ENCODE data around the gene CRYBG1. TPM values are rescaled to one million over a fixed set of nuclear protein-coding genes. Genes with fewer than 3 reads are reported as not detected.

The CRYBG1 gene
- total and polyA plus RNA-seq, 2 of the 13 experiments (the other 11 are each of a cell fraction or from before 2014, with no cell fraction given) = 10.1 to 21.9 TPM

GRCh38 chr6:106539936-106540335 lies 179.4 kb downstream of the CRYBG1 start:
- Histone ChIP-seq H2AFZ (ENCODE audit: low read length) (no peak overlapping the region), H3K36me3 (replicated peaks in 1 of 2; ENCODE audit: control insufficient read depth in 1 of 2, insufficient read depth in 2 of 2, low read length in 2 of 2) (peaks cover 5 to 15% of the 10 kb centered on the region in 2 experiments; a peak in 3 of 5 replicates)
- ATAC-seq = peak; percentile 67

More at GRCh38 chr6:106539936-106540335, 179.4 kb downstream of the CRYBG1 start:
- no peak for FAIRE-seq
- WGBS (ENCODE audit: low lambda C conversion rate) = 91% methylated on average over 9 of the region's 9 CpGs
- intact Hi-C loops (cut with micrococcal nuclease; ENCODE audit: unreplicated experiment) (no loop called here), in situ Hi-C loops (cut with HindIII; ENCODE audit: extremely low pct_ligation_motif_present, low pct_unique_long_range_greater_than_20kb) (no loop called here)
- H3K9me3 ChIP-seq (ENCODE audit: low read length) = no peaks in the 10 kb centered on the region
- TF ChIP-seq ZBTB38 (CRISPR knock-in tag; IDR thresholded peaks at IDR 0.05) (peak; percentile 67; the same call in 1 of the 2 replicates), ZSCAN25 (CRISPR knock-in tag; IDR thresholded peaks at IDR 0.05) (no peak), ZNF124 (CRISPR knock-in tag; IDR thresholded peaks at IDR 0.05) (no peak), ZNF280D (CRISPR knock-in tag; IDR thresholded peaks at IDR 0.05) (no peak), ZSCAN20 (CRISPR knock-in tag; IDR thresholded peaks at IDR 0.05; ENCODE audit: borderline replicate concordance) (no peak), RAD51 (IDR thresholded peaks at IDR 0.05; ENCODE audit: borderline replicate concordance) (no peak), ZBTB4 (CRISPR knock-in tag; IDR thresholded peaks at IDR 0.05; ENCODE audit: borderline replicate concordance) (peak; percentile 84; the same call in 1 of the 2 replicates), RFX3 (CRISPR knock-in tag; IDR thresholded peaks at IDR 0.05) (no peak), JUNB (CRISPR knock-in tag; IDR thresholded peaks at IDR 0.05; ENCODE audit: borderline replicate concordance) (no peak), BHLHE40 (IDR thresholded peaks at IDR 0.05; ENCODE audit: low read length) (no peak), ZNF709 (CRISPR knock-in tag; IDR thresholded peaks at IDR 0.05) (no peak)
- TF ChIP-seq, protein P1, sequence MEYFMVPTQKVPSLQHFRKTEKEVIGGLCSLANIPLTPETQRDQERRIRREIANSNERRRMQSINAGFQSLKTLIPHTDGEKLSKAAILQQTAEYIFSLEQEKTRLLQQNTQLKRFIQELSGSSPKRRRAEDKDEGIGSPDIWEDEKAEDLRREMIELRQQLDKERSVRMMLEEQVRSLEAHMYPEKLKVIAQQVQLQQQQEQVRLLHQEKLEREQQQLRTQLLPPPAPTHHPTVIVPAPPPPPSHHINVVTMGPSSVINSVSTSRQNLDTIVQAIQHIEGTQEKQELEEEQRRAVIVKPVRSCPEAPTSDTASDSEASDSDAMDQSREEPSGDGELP (IDR thresholded peaks at IDR 0.05; ENCODE audit: borderline replicate concordance, low read depth) = no peak
- ChIA-PET POLR2A (no interaction called here), CTCF (ENCODE audit: low intra/inter-chr PET ratio, low total read pairs) (no interaction called here)
- H3K4me1 ChIP-seq (ENCODE audit: insufficient read depth, low read length) = peaks cover 32% of the 10 kb centered on the region
- H3K27me3 ChIP-seq (ENCODE audit: control insufficient read depth in 1 of 2, insufficient read depth in 2 of 2, low read length in 2 of 2) = no peaks in the 10 kb centered on the region
- DNase-seq (ENCODE audit: low spot score) = no peak
- no peak overlapping the region for H3K4me3 ChIP-seq (replicated peaks in 1 of 3; ENCODE audit: insufficient read depth in 1 of 3, low read depth in 2 of 3, low read length in 3 of 3)
- peak overlapping the region; percentile 72 for H3K27ac ChIP-seq (ENCODE audit: extremely low read length, insufficient read depth, low read length)
- H3K9ac ChIP-seq (ENCODE audit: insufficient read depth, low read depth, low read length) = peak overlapping the region; percentile 33; the same call in 1 of the 2 replicates
- H3K79me2 ChIP-seq (ENCODE audit: insufficient read depth, low read length) = no peaks in the 10 kb centered on the region
- BruUV-seq (replicated peaks) = no TSS peak
- no peak overlapping the region for H3K4me2 ChIP-seq (ENCODE audit: low read depth, low read length)
- no peaks in the 10 kb centered on the region for H4K20me1 ChIP-seq (ENCODE audit: insufficient read depth, low read length)
